ENCODE measurements around the gene DMRTC1B. TPM values are rescaled to one million over a fixed set of nuclear protein-coding genes. Genes with fewer than 3 reads are reported as not detected.
"Not testable (repeated sequence)": the region's sequence is repeated elsewhere in the genome, so short reads cannot be mapped to it uniquely, and the experiment has no call there.

Gene DMRTC1B
- polyA plus RNA-seq, 6 donors from 2014 or later, result 0.63 to 4.8 (median 4.1) TPM

DNA sequence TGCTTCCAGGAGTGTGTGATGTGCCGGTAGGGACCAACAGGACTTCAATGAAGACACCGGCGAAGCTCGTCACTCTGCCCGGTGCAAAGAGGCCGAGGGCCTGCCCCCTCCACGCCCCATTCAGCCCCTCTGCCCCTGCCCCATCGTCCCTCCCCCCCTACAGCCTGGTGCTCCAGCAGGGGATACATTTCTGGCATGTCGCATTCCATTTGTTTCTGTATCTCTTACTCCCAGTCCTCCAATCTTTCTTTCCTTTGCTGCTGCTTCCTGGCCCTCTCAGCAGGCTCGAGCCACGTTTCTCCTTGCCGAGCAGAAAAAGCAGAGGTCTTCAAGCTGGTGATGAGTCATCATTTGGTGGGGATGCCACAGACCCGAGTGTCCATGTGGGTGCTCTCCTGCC is 31.4 kb downstream of the DMRTC1B start, which contains the start of gene FAM236D:
Gene FAM236D (minus strand): TSS at position 101 of the 400 bp plus-strand sequence. CDS start 100 bp downstream, at position 1.
- not testable (repeated sequence) for H3K4me1 Mint-ChIP-seq; H3K9me3 Mint-ChIP-seq; H3K27me3 Mint-ChIP-seq; H3K36me3 Mint-ChIP-seq; H3K4me3 Mint-ChIP-seq; ATAC-seq (ENCODE audit: low read depth in 2 of 2); DNase-seq; H3K27ac Mint-ChIP-seq

DNA sequence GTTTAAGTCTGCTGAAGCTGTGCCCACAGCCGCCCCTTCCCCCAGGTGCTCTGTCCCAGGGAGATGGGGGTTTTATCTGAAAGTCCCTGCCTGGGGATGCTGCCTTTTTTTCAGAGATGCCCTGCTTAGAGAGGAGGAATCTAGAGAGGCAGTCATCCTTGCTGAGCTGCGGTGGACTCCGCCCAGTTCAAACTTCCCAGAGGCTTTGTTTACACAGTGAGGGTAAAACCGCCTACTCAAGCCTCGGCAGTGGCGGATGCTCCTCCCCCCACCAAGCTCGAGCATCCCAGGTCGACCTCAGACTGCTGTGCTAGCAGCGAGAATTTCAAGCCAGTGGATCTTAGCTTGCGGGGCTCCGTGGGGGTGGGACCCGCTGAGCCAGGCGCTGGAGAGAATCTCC is 54.0 kb downstream of the DMRTC1B start:
- H3K27me3 Mint-ChIP-seq; ATAC-seq (ENCODE audit: low read depth in 2 of 2); H3K4me1 Mint-ChIP-seq; H3K36me3 Mint-ChIP-seq; H3K9me3 Mint-ChIP-seq; H3K27ac Mint-ChIP-seq; H3K4me3 Mint-ChIP-seq; DNase-seq: not testable (repeated sequence)

DNA sequence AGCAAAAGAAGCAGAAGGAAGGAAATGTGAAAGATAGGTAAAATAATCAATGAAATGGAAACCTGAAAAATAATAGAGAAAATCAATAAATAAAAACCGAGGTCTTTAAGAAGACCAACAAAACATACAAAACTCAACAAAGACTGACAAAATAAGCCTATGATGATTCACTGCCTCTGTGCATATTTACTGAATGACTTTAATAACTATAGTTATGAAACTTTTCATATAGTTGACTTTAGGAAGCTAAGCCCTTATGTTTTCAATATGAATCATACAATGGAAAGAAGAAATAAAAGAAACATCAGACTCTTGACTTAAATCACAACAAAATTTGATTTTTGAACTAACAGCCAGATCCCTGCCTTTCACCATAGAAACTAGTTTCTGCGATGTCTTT is 60.8 kb downstream of the DMRTC1B start:
- ATAC-seq (ENCODE audit: low read depth in 2 of 2), result not testable (repeated sequence)

DNA sequence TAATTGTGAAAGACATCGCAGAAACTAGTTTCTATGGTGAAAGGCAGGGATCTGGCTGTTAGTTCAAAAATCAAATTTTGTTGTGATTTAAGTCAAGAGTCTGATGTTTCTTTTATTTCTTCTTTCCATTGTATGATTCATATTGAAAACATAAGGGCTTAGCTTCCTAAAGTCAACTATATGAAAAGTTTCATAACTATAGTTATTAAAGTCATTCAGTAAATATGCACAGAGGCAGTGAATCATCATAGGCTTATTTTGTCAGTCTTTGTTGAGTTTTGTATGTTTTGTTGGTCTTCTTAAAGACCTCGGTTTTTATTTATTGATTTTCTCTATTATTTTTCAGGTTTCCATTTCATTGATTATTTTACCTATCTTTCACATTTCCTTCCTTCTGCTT is 106.2 kb downstream of the DMRTC1B start:
- H3K9me3 Mint-ChIP-seq; H3K27ac Mint-ChIP-seq; H3K4me1 Mint-ChIP-seq; H3K4me3 Mint-ChIP-seq; ATAC-seq (ENCODE audit: low read depth in 2 of 2); H3K36me3 Mint-ChIP-seq; DNase-seq; H3K27me3 Mint-ChIP-seq: not testable (repeated sequence)

More for the DNA sequence above, 60.8 kb downstream of the DMRTC1B start:
- DNase-seq, H3K36me3 Mint-ChIP-seq, H3K4me1 Mint-ChIP-seq, H3K4me3 Mint-ChIP-seq, H3K9me3 Mint-ChIP-seq, H3K27me3 Mint-ChIP-seq, H3K27ac Mint-ChIP-seq: not testable (repeated sequence)

DNA sequence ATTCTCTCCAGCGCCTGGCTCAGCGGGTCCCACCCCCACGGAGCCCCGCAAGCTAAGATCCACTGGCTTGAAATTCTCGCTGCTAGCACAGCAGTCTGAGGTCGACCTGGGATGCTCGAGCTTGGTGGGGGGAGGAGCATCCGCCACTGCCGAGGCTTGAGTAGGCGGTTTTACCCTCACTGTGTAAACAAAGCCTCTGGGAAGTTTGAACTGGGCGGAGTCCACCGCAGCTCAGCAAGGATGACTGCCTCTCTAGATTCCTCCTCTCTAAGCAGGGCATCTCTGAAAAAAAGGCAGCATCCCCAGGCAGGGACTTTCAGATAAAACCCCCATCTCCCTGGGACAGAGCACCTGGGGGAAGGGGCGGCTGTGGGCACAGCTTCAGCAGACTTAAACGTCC is 113.0 kb downstream of the DMRTC1B start:
- not testable (repeated sequence) for H3K27ac Mint-ChIP-seq; H3K4me3 Mint-ChIP-seq; DNase-seq; H3K27me3 Mint-ChIP-seq; H3K4me1 Mint-ChIP-seq; ATAC-seq (ENCODE audit: low read depth in 2 of 2); H3K36me3 Mint-ChIP-seq; H3K9me3 Mint-ChIP-seq

Other genes starting within 250 kb of the DMRTC1B start
- gene HDAC8, start 204.0 kb upstream of the DMRTC1B start, polyA plus RNA-seq (ENCODE audit: low read depth in 6 of 6), result 10 to 100 TPM; 15.9 to 32.6 (median 18.7) TPM
- gene PHKA1, start 62.6 kb upstream of the DMRTC1B start, polyA plus RNA-seq (ENCODE audit: low read depth in 6 of 6), result not detected
- gene FAM236B, start 5.8 kb downstream of the DMRTC1B start, polyA plus RNA-seq (ENCODE audit: low read depth in 6 of 6), result not detected
- gene FAM236D, start 31.3 kb downstream of the DMRTC1B start, polyA plus RNA-seq (ENCODE audit: low read depth in 6 of 6), result not detected
- gene FAM236C, start 135.7 kb downstream of the DMRTC1B start, polyA plus RNA-seq (ENCODE audit: low read depth in 6 of 6), result not detected
- not detected for gene FAM236A, start 161.3 kb downstream of the DMRTC1B start, polyA plus RNA-seq (ENCODE audit: low read depth in 6 of 6)
- gene DMRTC1, start 166.9 kb downstream of the DMRTC1B start, polyA plus RNA-seq (ENCODE audit: low read depth in 6 of 6), result 1 to 10 TPM in 1 of 6 donors, under 1 TPM in 4, not detected in 1; 0.20 to 2.1 (median 0.40) TPM
- gene PABPC1L2B, start 226.0 kb downstream of the DMRTC1B start, polyA plus RNA-seq (ENCODE audit: low read depth in 6 of 6), result not detected

Measured in naive B cell (primary cell).